HG02610 (cell line): ENCODE measurements around the gene COG2.
"Not testable (repeated sequence)": the region's sequence is repeated elsewhere in the genome, so short reads cannot be mapped to it uniquely, and the experiment has no call there.

ENCODE experiments used
- ATAC-seq: cut with Tn5 transposase; IDR thresholded peaks from one replicate; pipeline ENCODE4 v1.9.1; 2021; ENCODE audit warnings: mild to moderate bottlenecking, moderate library complexity; ENCODE audit not compliant: unreplicated experiment

Gene COG2

DNA sequence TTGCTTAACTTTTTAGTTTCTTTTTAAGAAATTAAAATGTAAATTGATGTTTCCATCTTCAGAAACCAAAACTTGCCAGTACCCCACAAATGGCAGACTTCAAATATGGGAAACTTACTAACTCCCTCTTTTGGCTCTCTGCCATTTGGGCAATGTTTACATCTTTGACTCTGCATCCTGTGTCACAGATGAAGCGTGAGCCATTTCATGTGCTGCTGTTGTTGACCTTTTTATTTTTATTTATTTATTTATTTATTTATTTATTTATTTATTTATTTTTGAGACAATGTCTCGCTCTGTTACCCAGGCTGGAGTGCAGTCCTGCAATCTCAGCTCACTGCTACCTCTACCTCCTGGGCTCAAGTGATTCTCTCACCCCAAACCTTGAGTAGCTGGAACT, 16.0 kb upstream of the COG2 start:
- ATAC-seq = no peak

DNA sequence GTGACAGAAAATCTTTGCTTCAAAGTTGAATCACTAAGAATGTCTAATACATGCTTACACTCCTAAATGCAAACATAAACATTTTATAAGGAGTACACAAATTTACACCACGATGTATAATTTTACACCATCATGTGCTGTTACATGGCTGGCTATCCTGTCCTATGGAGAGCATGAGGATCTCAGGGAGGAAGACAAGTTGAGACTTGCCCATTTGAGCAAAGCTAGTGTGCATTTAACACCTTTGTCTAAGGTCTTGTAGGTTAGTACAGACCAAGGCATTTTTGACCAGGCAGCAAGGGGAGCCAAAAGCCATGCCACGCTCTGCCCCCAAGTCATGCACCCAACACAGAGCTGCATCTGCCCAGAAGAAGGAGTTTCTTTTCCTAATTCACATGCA, 14.5 kb upstream of the COG2 start:
- no peak for ATAC-seq

DNA sequence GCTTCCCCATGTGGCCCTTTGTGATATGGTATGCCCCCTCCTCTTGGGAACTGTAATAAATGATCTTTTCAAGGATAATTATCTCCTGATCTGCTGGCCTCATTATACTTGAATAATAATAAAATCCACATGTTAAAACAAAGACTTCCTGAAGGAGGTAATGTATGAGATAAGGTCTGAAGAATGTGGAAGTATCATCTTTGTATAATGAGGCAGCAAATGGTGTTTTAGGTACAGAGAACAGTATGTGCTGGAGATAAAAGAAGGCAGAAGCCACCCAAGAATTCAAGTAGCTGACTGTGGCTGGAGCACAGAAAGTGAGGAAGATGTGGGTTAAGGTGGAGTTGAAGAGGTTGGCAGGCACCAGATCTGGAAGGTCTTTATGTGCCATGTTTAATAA, 12.8 kb upstream of the COG2 start:
- no peak for ATAC-seq

DNA sequence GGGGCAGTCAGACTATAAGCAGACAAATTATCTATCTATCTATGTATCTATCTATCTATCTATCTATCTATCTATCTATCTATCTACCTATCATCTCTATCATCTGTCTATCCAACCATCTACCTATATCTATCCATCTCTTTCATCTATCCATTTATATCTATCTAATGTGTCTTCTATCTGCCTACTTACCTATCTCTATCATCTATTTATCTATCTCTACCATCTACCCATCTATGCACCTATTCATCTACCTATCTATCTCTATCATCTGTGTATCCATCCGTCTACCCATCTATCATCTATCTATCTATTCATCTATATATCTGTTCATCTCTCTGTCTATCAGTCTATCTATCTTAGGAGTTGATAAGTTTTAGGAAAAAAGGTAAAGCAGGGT, 10.8 kb upstream of the COG2 start:
- no peak for ATAC-seq

DNA sequence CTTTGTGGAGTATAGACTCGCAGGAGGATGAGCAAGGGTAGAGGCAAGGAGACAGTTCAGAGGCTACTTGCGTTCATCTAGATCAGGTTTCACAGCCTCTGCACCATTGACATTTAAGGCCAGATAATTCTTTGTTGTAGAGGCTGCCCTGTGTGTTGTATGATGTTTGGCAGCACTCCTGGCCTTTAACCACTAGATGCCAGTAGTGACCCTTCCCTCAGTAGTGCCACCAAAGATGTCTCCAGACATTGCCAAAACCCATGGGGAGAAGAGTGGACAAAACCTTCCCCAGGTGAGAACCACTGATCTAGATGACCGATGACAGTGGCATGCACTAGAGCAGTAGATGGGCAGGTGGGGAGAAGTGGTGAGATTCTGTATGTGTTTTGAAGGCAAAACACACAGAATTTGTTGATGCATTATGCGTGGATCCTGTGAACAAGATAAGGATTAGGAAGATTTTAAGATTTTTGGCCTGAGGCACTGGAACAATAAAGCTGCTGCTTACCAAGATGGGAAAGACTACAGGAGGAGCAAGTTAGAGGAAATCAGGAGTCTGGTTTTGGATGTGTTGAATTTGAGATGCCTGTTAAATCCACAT, 9.9 kb upstream of the COG2 start:
- ATAC-seq = no peak

DNA sequence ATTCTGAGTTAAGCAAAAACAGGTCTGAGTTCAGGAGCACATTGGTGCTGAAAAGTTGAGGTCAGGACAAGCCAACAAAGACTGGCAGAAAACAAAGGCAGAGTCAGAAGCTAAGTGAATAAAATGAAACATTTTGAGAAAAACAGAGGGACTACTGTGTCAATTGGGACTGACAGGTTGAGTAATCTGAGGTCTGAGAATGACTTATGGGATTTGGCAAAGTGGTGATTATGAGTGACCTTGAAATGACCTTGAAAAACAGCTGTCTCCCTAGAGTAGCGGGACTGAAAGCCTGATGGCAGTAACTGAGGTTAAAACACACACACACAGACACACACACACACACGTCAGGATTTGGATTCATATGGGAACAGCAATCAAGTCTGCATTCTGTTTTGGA, 8.8 kb upstream of the COG2 start:
- ATAC-seq = no peak

DNA sequence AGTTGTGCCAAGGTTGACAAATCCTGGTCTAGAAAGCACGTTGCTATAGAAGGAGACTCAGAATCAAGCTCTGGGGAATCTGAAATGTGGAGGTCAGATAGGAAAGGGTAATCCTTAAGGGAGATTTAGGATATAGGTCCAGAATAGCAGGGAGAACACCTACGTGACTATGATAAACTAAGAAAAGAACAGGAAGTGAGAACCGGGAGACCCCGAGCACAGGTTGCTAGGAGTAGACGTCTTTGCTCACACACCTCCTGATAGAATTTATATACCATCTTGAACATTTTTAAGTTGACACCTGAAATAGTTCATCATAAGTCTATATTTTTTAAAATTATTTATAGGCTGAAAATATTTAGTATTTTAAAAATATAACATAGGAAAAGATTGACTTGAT, 7.9 kb upstream of the COG2 start:
- ATAC-seq = no peak

DNA sequence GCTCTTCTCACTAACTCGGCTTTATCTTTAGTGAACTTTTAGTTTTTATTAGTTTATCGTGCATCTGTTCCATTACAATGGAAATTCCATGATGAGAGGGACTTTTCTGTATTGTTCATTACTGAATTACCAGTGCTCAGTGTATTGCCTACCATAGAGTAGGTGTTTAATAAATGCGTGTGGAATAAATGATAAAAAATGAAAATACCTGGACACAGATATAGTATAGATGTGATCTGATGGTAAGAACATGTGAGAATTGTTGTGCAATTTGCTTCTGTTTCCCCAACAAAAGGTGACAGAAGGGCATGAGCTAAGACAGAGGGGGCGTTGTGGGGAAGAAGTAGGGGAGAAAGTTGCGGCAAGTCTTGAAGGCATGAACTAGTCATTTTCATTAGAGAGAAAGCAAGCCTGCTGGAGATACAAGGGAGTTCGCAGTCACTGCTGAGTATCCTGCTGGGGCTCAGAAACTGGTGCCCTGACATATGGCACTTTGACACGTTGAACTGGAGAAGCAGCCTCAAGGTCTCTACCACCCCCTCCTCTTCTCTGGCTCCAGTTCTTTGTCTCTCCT, 5.6 kb upstream of the COG2 start:
- no peak for ATAC-seq

DNA sequence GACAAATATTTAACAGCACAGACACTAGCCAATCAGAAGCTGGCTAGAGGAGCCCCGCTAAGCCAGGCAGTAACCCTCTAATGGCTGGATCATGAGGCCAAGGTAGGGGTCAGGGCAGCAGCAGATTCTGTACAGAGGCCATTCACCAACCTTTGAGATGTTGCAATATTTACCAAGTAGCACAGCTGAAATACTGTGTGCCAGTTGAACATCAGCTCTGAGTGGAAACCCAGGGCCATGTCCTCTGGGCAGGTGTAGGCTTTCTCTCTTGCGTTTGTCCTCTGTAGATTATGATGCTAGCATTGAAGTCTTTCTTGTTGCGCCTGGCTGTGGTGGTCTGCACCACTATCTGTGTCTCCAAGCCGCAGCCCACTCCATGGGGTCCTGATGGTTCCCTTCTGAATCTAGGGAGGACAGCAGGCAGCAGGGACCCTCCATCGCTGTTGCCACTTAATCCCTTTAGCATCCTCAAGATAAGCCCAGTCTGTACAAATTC, 2.5 kb upstream of the COG2 start:
- ATAC-seq = no peak

DNA sequence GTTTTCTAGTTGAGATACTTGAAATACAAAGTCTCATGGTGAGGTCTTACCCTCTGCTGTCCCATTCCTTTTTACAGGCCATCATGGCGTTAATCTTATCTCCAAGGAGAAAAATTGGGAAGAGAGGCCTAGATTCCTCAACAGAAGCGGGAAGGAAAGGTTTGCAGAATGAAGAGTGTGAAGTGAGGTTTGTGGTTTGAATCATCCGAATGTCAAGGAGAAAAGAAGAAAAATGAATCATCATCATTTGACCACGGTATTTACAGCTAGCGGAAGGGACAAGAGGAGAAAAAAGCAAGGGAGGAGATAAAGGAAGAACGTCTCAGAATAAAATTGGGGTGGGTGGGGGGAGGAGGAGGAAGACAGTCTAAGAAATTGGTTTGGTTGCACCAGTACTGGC, 935 bp upstream of the COG2 start:
- no peak for ATAC-seq

DNA sequence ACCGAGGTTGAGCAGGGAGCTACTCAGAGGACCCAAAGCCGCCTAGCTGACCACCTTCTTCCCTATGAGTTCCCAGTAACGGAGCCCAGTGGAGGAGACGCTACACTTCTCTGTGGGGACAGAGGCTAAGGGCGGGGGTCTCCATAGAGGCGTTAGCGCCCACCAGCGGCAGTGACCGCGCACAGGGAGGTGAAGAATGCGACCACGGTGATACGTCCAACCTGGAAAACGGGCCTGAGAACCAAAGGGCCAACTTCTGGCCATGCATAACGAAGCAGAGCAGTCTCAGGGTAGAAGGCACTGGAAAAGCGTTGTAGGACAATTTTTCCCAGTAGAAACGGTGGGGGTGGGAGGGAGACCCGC, 400 bp upstream of the COG2 start:
- no peak for ATAC-seq

DNA sequence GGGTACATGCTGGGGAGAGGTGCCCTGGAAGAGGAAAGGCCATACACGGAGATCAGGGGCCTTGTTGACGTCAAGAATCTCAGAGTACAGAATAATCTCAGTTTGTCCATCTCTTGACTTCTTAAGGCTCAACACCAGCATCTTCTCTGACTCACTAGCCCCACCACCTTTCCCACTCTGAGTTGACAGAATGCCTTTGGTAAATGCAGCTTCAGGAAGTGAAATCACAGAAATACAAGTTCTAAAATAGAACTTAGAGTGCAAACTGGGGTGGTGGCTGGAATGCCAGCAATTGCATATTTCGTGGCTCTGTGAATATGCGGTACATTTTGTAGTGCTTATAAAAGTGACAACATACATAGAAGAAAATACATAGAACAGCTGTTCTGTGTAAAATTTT, 1.6 kb downstream of the COG2 start:
- ATAC-seq = no peak

DNA sequence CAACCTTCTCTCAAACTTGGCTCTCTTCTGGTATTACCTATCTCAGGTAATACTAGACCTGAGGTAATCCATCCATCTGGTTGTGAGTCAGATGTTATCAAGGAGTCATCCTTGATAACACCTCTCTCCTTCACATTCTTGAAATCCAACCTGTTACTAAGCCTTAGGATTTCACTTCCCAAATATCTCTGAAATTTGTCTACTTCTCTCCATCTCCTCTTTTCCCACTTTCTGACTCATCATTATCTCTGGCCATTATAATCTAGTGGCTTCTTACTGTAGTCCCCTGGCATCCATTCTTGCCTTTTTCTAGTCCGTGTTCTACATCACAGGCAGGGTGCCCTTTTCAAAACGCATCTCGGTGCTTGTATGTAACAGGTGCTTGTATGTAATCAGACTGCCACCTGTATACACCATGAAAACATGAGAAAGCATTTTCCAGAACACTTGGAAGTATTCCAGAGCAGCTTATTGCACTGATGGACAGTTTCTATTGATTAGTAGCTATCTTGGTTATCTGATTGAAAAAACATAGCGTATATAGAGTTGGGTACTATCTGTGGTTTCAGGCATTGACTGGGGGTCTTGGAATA, 4.5 kb downstream of the COG2 start:
- no peak for ATAC-seq

DNA sequence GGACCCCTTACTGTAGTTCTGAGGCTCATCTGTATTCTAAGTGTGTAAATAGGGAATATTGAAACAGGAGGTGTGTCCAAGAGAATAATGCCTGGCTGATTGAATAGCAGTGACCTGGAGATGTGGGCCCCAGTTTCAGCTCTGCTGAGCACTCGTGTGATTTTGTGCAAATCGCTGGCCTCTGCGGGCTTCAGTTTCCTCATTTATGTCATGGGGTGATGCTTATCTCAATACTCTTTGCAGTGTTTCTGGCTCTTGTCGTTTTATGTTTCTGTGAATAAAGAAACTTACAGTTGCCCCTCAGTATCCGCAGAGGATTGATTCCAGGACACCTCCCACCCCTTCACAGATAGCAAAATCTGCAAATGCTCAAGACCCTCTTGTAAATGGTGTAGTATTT, 5.0 kb downstream of the COG2 start:
- ATAC-seq = no peak

DNA sequence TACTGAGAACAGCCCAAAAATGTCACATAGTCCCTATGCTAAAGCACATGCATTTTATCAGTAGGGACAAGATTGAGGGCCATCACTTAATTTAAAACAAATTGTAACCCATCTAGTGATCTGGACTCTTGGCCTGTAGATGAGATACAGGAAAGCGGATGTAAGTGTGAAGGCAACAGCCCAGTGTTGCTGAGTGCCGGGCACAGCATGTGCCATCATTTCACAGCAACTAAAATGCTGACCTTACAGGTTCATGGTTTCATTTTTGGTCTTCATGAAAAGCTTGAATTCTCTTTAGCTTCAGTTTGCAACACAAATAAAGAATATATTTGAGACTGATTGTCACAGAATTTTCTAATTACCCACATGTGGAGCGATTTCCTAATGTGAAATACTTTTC, 5.8 kb downstream of the COG2 start:
- no peak for ATAC-seq

DNA sequence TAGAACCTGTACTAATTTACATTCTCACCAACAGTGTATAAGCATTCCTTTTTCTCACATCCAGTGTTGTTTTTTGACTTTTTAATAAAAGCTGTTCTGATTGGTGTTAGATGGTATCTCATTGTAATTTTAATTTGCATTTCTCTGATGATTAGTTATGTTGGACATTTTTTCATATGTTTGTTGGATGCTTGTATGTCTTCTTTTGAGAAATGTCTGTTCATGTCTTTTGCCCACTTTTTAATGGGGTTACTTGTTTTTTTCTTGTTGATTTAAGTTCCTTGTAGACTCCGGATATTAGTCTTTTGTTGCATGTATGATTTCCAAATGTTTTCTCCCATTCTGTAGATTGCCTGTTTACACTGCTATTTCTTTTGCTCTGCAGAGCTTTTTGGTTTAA, 8.0 kb downstream of the COG2 start:
- no peak for ATAC-seq

DNA sequence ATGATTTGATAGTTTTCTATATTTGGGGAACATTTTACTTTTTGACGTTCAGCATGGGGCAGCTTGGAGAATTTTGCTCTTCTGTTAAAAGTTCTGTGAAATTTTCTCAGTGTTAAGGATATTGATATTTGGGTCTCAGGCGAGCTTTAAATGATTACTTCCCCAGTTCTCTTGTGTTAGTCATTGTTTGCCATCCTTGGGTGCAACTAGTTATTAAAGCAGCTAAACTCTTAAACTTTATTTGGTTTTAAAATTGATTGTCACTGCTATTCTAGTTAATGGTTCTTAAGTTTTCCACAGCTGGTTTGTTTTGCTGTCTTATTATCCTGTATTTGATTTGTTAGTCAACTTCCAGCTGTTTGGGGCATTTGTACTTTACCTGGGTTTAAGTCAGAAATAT, 9.0 kb downstream of the COG2 start:
- ATAC-seq = no peak

DNA sequence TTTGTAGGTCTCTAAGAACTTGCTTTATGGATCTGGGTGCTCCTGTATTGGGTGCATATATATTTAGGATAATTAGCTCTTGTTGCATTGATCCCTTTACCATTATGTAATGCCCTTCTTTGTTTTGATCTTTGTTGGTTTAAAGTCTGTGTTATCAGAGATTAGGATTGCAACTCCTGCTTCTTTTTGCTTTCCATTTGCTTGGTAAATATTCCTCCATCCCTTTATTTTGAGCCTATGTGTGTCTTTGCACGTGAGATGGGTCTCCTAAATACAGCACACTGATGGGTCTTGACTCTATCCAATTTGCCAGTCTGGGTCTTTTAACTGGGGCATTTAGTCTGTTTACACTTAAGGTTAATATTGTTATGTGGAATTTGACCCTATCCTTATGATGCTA, 14.4 kb downstream of the COG2 start:
- ATAC-seq = not testable (repeated sequence)

DNA sequence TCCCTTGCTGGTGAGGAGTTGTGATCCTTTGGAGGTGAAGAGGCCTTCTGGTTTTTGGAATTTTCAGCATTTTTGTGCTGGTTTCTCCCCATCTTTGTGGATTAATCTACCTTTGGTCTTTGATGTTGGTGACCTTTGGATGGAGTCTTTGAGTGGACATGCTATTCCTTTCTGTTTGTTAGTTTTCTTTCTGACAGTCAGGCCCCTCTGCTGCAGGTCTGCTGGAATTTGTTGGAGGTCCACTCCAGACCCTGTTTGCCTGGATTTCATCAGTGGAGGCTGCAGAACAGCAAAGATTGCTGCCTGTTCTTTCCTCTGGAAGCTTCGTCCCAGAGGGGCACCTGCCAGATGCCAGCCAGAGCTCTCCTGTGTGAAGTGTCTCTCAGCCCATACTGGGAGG, 15.8 kb downstream of the COG2 start:
- ATAC-seq = not testable (repeated sequence)

DNA sequence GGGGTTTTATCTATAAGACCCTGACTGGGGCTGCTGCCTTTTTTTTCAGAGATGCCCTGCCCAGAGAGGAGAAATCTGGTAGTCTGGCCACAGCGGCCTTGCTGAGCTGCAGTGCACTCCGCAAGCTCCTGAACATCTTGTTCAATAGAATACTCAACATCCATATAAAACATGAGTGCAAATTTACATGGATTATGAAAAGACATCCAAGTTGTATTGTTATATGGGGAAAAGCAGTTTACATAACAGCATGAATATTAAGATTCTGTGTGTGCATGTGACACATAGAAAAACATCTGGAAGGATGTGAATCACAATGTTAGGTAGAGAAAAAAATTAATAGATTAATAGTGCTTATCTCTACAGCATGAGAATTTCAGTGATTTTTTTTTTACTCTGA, 16.4 kb downstream of the COG2 start:
- no peak for ATAC-seq

DNA sequence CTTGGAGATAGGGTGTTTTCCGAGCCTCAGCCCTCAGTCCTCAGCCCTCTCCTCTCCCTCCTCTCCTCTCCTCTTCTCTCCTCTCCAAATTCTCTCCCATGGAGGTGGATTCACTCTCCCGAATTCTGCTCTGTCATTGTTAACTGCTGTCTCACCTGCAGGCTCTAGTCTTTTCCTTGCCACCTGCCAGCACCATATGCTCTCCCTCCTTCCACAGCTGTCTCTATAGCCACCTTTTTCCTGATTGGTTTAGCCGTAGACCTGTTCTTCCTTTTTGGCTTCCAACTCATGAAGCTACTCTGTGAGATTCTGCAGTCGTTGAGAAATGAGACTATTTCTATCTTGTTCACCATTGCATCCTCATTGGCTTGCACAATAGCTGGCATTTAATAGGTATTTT, 19.7 kb downstream of the COG2 start:
- ATAC-seq = no peak

DNA sequence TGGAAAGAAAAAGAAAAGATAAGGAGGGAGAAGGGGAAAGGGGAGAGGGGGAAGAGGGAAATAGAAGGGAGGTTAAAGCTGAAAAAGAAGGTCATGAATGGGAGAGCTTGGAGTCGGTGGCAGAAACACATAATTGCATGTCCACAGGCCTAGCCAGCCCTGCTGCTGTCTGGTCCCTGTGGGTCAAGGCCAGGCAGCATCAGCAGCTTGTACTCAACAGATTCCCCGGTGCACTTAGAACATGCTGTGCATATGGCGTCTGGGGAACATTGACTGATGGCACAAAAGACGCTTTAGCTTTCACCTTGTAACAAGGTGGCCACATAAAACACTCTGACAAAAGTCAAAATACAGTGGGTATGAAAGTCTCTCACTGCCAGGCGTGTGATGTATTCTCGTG, 25.9 kb downstream of the COG2 start:
- no peak for ATAC-seq

DNA sequence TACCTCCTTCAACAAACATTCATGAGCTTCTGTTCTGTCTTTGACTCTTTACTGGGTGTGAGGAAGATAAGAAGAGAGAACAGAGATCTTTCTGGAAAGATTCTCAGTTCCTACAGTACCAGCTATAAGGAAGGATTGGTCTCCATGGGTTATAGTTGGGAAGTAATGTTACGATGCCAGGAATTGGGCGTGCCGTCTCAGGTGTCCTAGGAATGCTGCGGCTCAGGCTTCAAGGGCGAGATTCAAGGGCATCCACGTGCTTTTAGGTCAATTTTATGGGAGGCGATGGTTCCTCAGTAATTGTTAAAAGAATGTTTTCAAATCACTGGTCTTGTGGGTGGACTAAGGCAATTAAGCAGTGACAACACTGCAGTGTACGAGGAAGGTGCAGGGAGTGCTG, 27.3 kb downstream of the COG2 start:
- no peak for ATAC-seq
